Measurements from ENCODE around the gene LDLRAP1. TPM values are rescaled to one million over a fixed set of nuclear protein-coding genes. Genes with fewer than 3 reads are reported as not detected.

Gene LDLRAP1
- total RNA-seq, 2 donors from 2014 or later, result 37.8 to 56.3 TPM

DNA sequence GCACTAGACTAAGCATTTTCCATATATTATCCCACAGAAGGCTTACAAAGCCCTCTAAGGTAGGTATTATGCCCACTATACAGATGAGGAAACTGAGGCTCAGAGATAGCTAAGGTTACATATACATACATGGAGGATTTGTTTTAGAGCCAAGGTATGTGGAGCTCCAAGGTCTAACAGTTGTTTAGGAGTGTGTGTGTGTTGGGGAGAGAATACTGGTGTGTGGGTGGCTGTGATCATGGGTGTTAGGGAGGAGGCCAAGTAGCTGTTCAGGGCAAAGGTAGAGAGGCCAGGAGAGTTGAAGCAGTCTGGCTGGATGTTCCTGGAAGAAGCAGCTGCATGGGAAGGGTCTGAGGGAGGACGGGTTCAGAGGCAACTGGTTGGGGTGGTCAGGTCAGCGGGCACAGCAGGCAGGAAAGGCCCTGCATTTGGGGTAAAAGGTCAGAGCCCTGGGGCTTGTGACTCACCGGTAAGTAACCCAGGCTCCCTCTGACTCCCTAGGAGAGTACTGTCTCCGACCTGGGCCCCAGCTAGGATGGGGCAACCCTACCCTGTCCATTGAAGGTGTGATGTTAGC is 5.1 kb upstream of the LDLRAP1 start:
- no peaks in the 10 kb centered on the region for H3K36me3 ChIP-seq
- WGBS, result 87% methylated on average over 4 of the region's 4 CpGs
- intact Hi-C loops (cut with DNase I), result no loop called here
- no peak overlapping the region for H3K4me3 ChIP-seq
- TF ChIP-seq POLR2A (IDR thresholded peaks at IDR 0.05), result no peak
- TF ChIP-seq POLR2AphosphoS5 (IDR thresholded peaks at IDR 0.05), result no peak
- TF ChIP-seq, protein P1, sequence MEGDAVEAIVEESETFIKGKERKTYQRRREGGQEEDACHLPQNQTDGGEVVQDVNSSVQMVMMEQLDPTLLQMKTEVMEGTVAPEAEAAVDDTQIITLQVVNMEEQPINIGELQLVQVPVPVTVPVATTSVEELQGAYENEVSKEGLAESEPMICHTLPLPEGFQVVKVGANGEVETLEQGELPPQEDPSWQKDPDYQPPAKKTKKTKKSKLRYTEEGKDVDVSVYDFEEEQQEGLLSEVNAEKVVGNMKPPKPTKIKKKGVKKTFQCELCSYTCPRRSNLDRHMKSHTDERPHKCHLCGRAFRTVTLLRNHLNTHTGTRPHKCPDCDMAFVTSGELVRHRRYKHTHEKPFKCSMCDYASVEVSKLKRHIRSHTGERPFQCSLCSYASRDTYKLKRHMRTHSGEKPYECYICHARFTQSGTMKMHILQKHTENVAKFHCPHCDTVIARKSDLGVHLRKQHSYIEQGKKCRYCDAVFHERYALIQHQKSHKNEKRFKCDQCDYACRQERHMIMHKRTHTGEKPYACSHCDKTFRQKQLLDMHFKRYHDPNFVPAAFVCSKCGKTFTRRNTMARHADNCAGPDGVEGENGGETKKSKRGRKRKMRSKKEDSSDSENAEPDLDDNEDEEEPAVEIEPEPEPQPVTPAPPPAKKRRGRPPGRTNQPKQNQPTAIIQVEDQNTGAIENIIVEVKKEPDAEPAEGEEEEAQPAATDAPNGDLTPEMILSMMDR (IDR thresholded peaks at IDR 0.05), result no peak
- no peaks in the 10 kb centered on the region for H3K27me3 ChIP-seq (replicated peaks; ENCODE audit: insufficient read depth)
- no peaks in the 10 kb centered on the region for H3K9me3 ChIP-seq
- H3K27ac ChIP-seq, result no peak overlapping the region
- DNase-seq (ENCODE audit: low spot score), result no peak
- H3K4me1 ChIP-seq (replicated peaks), result no peaks in the 10 kb centered on the region

DNA sequence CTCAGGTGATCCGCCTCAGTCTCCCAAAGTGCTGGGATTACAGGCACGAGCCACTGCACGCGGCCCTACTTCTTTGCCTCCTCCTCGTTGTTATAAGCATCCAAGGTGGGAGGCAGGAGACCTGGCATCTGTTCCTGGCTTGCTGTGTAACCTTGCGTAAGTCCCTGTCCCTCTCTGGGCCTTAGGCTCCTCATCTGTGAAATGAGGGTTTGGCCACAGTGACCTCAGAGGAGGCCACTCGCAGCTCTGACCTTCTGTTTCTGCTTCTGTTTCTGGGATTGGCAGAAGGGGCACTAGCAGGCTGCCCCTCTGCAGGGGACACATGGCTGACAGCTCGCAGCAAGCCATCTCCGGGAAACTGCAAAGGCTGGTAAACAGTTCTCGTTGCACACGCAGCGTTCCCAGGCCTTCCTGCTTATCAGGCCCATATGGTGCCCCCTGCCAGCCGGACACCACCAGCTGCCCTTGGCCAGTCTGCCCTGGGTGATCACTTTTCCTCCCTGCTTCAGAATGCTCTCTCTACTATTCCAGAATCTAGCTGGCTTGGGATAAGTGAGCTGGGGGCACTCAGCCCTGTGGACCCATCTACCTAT is 2.6 kb upstream of the LDLRAP1 start:
- WGBS, result 91% methylated on average over 13 of the region's 13 CpGs
- Histone ChIP-seq H3K4me3 (no peak overlapping the region), H3K27ac (no peak overlapping the region), H3K4me1 (replicated peaks) (no peaks in the 10 kb centered on the region), H3K27me3 (replicated peaks; ENCODE audit: insufficient read depth) (no peaks in the 10 kb centered on the region), H3K36me3 (no peaks in the 10 kb centered on the region), H3K9me3 (no peaks in the 10 kb centered on the region)
- intact Hi-C loops (cut with DNase I), result loop anchor here (5.0 kb wide), 1 partner anchor 266 kb away; no protein-coding TSS in a partner anchor
- TF ChIP-seq POLR2AphosphoS5 (IDR thresholded peaks at IDR 0.05) (no peak), POLR2A (IDR thresholded peaks at IDR 0.05) (no peak)
- TF ChIP-seq, protein P1 (IDR thresholded peaks at IDR 0.05), result no peak
- DNase-seq (ENCODE audit: low spot score), result no peak

DNA sequence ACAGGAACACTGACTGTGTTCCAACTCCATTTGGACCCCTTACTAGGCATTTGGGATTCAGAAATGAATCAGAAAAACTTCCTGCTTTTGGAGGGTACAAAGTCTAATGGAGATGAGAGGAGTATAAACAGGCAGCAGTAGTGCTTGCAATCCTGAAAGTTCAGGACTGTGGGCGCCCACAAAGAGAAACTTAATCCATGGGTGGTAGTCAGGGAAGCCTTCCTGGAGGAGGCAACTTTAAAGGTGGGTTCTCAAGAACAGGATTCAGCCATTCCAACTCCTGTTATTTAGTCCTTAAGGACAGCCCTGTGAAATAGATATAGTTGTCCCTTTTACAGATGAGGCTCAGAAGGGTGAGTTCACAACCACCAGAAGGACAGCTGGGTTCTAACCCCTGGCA is 2.0 kb upstream of the LDLRAP1 start:
- Histone ChIP-seq H3K9me3 (no peaks in the 10 kb centered on the region), H3K4me1 (replicated peaks) (no peaks in the 10 kb centered on the region), H3K27ac (no peak overlapping the region), H3K36me3 (no peaks in the 10 kb centered on the region), H3K27me3 (replicated peaks; ENCODE audit: insufficient read depth) (no peaks in the 10 kb centered on the region), H3K4me3 (no peak overlapping the region)
- WGBS, result 88% methylated on average over 1 of the region's 1 CpG
- intact Hi-C loops (cut with DNase I), result loop anchor here (5.0 kb wide), 1 partner anchor 266 kb away; no protein-coding TSS in a partner anchor
- TF ChIP-seq POLR2A (IDR thresholded peaks at IDR 0.05) (no peak), POLR2AphosphoS5 (IDR thresholded peaks at IDR 0.05) (no peak)
- TF ChIP-seq, protein P1 (IDR thresholded peaks at IDR 0.05), result no peak
- no peak for DNase-seq (ENCODE audit: low spot score)

DNA sequence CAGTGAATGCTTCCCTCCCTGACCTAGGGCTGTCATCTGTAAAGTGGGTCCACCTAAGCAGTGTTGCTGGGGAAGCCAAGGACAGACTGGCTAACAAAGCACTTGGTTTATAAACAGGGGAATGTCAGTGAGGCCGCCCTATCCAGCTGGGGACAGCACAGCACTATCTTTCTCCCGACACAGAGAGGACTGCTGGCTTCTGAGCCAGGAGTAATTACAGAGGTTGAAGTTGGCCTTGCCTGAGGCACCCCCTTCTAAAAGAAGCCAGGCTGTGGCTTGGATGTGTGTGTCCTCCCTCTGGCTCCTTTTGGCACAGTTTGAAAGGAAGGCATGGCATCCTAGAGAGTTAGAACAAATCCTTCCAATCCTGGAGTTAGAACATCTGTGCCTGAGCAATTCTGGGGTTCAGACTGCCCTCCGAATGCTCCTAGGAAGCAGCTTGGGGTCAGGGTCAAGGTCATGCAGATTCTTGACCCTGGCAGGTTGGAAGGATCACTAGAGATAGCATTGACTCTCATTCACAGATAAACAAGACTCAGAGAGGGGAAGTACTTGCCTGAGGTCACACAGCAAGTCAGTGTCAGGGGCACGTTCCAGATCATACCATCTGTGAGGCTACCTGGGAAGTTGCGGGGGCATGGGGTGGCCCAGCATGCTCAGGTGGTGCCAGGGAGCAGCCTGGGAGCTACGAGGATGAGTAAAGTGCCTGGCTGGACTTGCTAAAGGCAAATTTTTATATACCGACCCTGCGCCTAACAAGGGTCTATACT is 1.3 kb upstream of the LDLRAP1 start:
- Histone ChIP-seq H3K27me3 (replicated peaks; ENCODE audit: insufficient read depth) (no peaks in the 10 kb centered on the region), H3K9me3 (no peaks in the 10 kb centered on the region), H3K4me1 (replicated peaks) (no peaks in the 10 kb centered on the region), H3K4me3 (no peak overlapping the region), H3K36me3 (no peaks in the 10 kb centered on the region), H3K27ac (no peak overlapping the region)
- TF ChIP-seq POLR2A (IDR thresholded peaks at IDR 0.05) (no peak), POLR2AphosphoS5 (IDR thresholded peaks at IDR 0.05) (no peak)
- TF ChIP-seq, protein P1 (IDR thresholded peaks at IDR 0.05), result no peak
- intact Hi-C loops (cut with DNase I), result loop anchor here (5.0 kb wide), 1 partner anchor 265 kb away; no protein-coding TSS in a partner anchor
- DNase-seq (ENCODE audit: low spot score), result no peak
- WGBS, result 76% methylated on average over 8 of the region's 8 CpGs

Data from prostate gland (tissue), 2 donors.